ENCODE measurements around the gene TSPO. TPM values are rescaled to one million over a fixed set of nuclear protein-coding genes. Genes with fewer than 3 reads are reported as not detected.

TSPO gene
- polyA plus RNA-seq = 0.97 and 2.9 TPM in 2 replicates

GRCh38 chr22:43151251-43152002, at the start of gene TSPO:
Gene TSPO, plus strand, starts transcription at chr22:43151559. Its CDS starts 7,680 bp downstream, at chr22:43159239.

GRCh38 chr22:43110444-43110926, 40.9 kb upstream of the TSPO start, which contains the start of gene BIK:
Gene BIK, plus strand, starts transcription at chr22:43110750. Its CDS starts 13,273 bp downstream, at chr22:43124023.

GRCh38 chr22:43142880-43143562, 8.3 kb upstream of the TSPO start, which contains the start of gene MCAT:
Gene MCAT, minus strand, starts transcription at chr22:43143398. Its CDS starts 50 bp downstream, at chr22:43143348.

GRCh38 chr22:43186272-43187170, 35.2 kb downstream of the TSPO start, which contains the start of gene TTLL12:
Gene TTLL12, minus strand, starts transcription at chr22:43187134. Its CDS starts 65 bp downstream, at chr22:43187069.

Other genes starting within 250 kb of the TSPO start
- gene PACSIN2, start 136.4 kb upstream of the TSPO start, polyA plus RNA-seq = 22.6 and 33.4 TPM in 2 replicates
- gene TTLL1, start 62.2 kb upstream of the TSPO start, polyA plus RNA-seq = 2.3 and 3.8 TPM in 2 replicates
- gene BIK, start 40.8 kb upstream of the TSPO start, polyA plus RNA-seq = not detected in 2 replicates
- gene MCAT, start 8.2 kb upstream of the TSPO start, polyA plus RNA-seq = 11.2 and 16.9 TPM in 2 replicates
- gene TTLL12, start 35.6 kb downstream of the TSPO start, polyA plus RNA-seq = 0.76 and 1.3 TPM in 2 replicates
- gene SCUBE1, start 191.8 kb downstream of the TSPO start, polyA plus RNA-seq = not detected in 2 replicates

All from Purkinje cell (primary cell).